Stimulated activated effector memory CD8-positive, alpha-beta T cell treated with anti-CD3 and anti-CD28 coated beads, Interleukin-12 subunit alpha, Interleukin-12 subunit beta, amount 100 ng/mL, for 72 hours (primary cell): ENCODE measurements around the gene NUDT1.
A peak's percentile ranks its signal among the peaks of the same experiment; 100 is the strongest.

Source experiments
- ATAC-seq: fragments of 150-1000 bp; cut with Tn5 transposase; 2 replicates; pipeline ENCODE4 v1.10.0; 2021
- DNase-seq, 2 donors: peaks; one replicate each; pipeline ENCODE4 v3.0.0; 2021 to 2022; ENCODE audit warnings: low spot score in 2 of 2
- H3K27ac Mint-ChIP-seq: one replicate; pipeline ENCODE4 v1.8.0; 2022; ENCODE audit warnings: mild to moderate bottlenecking, mixed read lengths
- H3K36me3 Mint-ChIP-seq: one replicate; pipeline ENCODE4 v1.8.0; 2022; ENCODE audit warnings: mild to moderate bottlenecking, mixed read lengths
- H3K4me1 Mint-ChIP-seq: one replicate; pipeline ENCODE4 v1.8.0; 2022; ENCODE audit warnings: mixed read lengths
- H3K4me3 Mint-ChIP-seq: one replicate; pipeline ENCODE4 v1.8.0; 2022; ENCODE audit warnings: mild to moderate bottlenecking, mixed read lengths
- H3K9me3 Mint-ChIP-seq: one replicate; pipeline ENCODE4 v1.8.0; 2022; ENCODE audit warnings: mixed read lengths

The NUDT1 gene

DNA sequence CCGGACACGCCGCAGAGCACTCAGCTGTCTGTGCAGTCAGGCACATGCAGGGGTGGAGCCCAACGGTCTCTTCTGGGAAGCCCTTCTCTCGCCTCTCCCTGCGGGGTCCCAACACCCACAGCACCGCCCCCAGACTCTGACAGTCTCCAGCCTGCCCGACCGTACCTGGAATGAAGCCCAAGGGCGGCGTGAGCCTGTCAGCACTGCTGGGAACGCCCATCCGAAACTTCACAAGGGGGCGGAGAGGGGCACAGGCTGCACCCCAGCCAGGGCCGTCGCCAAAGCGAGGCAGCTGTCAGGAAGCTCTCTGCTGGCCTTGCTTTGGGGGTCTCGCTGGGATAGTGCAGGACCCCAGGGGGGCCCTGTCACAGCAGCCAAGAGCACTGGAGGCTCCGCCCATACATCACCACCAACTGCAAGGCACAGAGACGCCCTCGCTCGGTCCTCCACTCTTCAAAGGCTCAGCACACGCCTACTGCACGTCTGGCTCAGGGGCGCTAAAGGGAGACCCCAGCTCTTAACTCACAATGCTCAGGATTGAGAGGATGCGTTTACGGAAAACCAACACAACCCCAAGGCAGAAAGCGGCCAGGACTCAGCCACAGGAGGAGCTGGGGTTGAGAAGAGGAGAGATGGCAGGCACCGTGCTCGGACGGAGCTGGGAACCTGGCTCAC, 40.2 kb upstream of the NUDT1 start:
- Mint-ChIP-seq H3K4me1 (peaks cover 8% of the 10 kb centered on the region), H3K4me3 (no peak overlapping the region), H3K36me3 (peaks cover 16% of the 10 kb centered on the region), H3K27ac (no peak overlapping the region), H3K9me3 (no peaks in the 10 kb centered on the region)
- no peak for ATAC-seq
- DNase-seq: no peak

DNA sequence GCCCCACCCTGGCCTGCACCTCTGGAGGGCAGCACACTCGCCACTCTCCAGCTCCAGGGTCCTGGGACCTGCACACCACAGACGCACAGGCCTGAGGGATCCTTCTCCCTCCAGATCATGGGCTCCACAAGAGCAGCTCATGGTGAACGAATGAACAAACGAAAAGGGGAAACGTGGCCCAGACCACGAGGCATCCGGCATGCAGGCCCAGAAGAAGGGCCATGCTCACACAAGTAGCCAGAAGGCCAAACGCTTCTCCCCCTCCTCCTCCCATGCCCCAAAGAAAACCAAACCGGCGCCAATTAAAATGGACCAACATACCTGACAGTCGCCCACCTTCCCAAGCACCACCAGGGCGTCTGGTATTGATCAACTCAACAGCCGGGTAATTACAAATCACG, 39.7 kb upstream of the NUDT1 start:
- ATAC-seq (no peak), DNase-seq (no peak)
- Mint-ChIP-seq H3K27ac (no peak overlapping the region), H3K4me3 (no peak overlapping the region), H3K9me3 (no peaks in the 10 kb centered on the region), H3K36me3 (peaks cover 21% of the 10 kb centered on the region), H3K4me1 (peaks cover 3% of the 10 kb centered on the region)

DNA sequence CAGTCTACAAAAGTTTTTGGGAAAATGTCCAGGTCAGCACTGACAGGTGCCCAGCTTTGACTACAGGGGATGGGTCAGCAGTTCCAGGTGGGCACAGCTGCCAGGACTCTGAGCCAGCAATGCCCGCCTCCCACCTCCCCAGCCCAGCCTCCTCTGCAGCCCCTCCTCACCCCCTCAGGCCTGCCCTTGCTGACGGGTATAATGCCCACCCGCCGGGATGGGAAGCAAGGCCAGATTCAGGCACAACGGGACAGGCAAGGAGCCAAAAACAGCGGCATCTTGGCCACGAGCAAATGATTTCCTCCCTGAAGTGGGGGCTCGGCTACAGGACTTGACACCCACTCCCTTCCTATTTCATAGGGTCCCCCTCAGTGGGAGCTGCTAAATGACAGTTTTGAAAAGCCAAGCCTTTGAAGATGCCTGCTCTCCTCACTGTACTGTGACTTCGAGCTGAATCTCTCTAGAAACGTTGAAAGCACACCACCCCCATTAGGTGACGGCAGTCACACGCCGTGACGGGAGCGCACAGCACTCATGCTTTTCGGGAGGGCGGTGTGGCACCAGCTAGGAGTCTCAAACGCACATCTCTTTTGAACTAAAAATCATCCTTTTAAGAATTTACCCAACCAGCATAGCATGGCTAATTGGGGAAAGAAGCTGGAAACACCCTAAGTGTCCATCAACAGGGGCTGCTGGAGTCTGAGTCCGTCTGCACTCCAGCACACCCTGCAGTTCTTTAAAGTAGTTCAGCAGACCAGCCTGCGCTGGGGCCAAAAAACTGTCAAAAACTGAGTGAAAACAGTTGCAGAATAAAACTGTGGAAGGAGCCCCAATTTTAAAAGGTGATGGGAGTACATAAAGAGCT, 38.9 kb upstream of the NUDT1 start:
- Mint-ChIP-seq H3K27ac (no peak overlapping the region), H3K4me3 (no peak overlapping the region), H3K4me1 (no peaks in the 10 kb centered on the region), H3K36me3 (peaks cover 25% of the 10 kb centered on the region), H3K9me3 (no peaks in the 10 kb centered on the region)
- DNase-seq (no peak), ATAC-seq (no peak)

DNA sequence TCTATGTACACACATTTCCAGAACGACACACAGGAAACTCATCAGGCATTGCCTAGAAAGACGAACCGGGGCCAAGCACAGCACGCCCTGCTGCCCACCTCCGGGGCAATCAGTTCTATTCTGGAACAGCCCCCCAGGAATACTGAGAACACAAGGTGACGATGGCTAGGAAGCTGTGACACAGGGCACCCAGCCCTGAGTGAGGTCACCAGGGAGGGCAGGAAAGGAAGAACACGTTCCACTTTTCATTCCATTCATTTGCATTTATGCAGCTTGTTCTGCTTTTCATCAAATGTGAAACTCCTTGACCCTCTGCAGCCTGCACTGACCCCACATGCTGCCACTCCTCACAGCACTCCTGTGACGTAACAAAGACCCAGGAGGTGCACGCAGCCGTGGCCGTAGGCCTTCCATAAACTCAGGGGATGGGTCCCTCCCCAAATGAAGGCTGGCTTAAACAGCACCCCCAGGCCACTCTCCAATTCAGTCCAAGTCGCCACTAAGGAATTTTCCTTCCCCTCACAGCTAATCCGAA, 38.2 kb upstream of the NUDT1 start:
- H3K27ac Mint-ChIP-seq: no peak overlapping the region
- H3K9me3 Mint-ChIP-seq: no peaks in the 10 kb centered on the region
- H3K4me3 Mint-ChIP-seq: no peak overlapping the region
- peaks cover 4% of the 10 kb centered on the region for H3K4me1 Mint-ChIP-seq
- H3K36me3 Mint-ChIP-seq: peaks cover 30% of the 10 kb centered on the region
- no peak for DNase-seq
- no peak for ATAC-seq

DNA sequence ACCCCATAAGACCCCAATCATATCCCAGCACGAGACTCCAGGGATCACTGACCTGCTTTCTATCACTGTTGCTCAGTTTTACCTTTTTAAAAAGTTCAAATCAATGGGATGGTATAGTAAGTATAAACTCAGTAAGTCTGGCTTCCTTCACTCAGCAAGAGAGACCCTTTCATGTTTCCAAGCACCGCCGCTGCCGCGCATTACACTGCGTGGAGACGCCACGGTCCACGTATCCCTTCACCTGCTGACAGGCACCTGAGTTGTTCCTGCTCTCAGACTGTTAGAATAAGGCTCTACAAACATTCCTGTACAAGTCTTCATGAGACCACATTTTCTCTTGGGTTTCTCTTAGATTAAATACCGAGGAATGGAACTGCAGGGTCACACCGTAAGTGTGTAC, 37.6 kb upstream of the NUDT1 start:
- Mint-ChIP-seq H3K4me3 (no peak overlapping the region), H3K36me3 (peaks cover 35% of the 10 kb centered on the region), H3K4me1 (peaks cover 9% of the 10 kb centered on the region), H3K27ac (no peak overlapping the region), H3K9me3 (no peaks in the 10 kb centered on the region)
- ATAC-seq: no peak
- DNase-seq: no peak

DNA sequence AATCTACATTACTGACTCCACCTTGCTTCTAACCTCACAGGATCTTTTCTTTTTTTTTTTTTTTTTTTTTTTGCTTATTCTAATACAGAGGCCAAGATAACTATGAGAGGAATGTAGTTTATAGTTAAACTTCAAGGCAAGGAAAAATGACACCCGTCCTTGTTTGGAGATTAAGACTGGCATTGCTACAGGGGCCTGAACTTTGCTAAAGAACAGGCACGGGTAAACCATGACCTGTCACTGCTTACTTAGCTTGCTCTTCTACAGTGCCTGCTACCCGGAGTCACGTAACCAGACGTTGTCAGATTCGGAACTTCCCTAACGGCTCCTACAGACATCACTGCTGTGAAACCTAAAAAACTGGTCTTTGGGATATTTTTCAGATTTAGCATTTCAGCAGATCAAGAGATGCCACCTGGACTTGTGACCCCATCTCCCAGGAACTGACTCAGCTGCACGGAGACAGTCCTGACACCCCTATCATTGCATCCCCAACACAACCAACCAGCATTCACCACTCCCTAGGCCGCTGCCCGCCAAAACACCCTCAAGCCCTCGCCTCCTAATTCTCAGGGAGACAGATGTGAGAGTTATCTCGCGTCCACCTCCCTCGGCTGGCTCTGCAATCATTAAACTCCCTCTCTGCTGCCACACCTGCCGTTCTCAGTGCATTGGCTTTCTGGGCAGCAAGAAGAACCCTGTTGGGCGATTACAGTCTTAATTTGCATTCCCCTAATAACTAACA, 36.8 kb upstream of the NUDT1 start:
- Mint-ChIP-seq H3K27ac (peak overlapping the region; percentile 14), H3K36me3 (peaks cover 35% of the 10 kb centered on the region), H3K9me3 (no peaks in the 10 kb centered on the region), H3K4me1 (peaks cover 9% of the 10 kb centered on the region), H3K4me3 (no peak overlapping the region)
- DNase-seq (no peak), ATAC-seq (no peak)

DNA sequence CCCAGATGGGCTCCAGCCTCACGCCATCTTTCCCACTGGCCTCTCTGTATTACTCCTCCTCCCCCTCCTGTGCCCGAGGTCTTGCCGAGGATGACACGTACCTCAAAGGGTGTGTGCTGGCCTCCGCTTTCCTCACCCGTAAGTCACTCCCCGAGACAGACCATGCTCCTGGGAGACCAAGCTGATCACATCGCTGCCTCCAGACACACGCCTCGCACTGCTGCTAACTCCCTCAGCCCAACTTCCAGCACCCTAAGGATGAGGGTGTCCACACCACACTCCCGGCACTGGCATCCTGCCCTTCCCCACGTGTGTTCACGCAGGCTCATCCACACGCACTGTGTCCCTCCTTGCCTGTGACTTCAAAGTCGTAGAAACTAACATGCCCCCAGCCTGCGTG, 33.3 kb upstream of the NUDT1 start:
- H3K36me3 Mint-ChIP-seq: peaks cover 52% of the 10 kb centered on the region
- no peak for ATAC-seq
- H3K9me3 Mint-ChIP-seq: no peaks in the 10 kb centered on the region
- H3K4me3 Mint-ChIP-seq: no peak overlapping the region
- peak overlapping the region; percentile 57 for H3K27ac Mint-ChIP-seq
- DNase-seq: no peak
- peaks cover 15% of the 10 kb centered on the region for H3K4me1 Mint-ChIP-seq

DNA sequence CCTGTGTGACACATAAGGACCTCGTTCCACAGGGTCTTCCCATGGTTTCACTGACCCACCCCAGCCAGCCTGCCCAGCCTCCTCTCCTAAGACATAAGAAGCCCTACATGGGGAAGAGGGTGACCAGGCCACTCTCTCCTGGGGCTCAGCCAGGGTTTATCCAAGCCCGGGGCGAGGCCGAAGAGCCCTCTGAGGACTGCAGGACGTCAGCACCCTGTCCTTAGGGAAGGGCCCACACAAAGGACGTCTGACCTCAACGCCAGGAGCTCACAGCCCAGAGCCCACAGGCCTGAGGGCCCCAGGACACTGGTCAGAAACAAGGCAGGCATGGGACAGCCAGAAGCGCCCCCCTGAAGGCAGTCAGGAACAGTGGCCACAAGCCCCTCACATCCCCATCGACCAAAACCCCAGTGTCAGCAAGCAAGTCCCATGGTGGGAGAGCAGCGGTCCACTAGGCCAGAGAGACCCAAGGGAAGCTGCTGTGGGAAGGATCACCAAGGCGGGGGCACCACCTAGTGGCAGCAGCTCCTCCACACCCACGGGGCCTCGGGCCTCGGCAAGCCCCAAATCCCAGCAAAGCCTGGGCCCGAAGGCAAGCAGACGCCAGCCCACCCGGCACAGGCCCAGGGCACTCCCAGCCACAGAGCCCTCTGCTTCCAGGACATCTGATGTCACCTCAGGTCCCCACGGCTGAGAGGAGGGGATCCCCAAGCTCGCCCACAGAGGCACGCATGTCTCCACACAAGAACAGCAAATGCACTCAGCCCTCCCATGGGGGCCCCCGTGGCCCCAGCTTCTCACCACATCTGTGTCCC, 32.7 kb upstream of the NUDT1 start:
- Mint-ChIP-seq H3K4me1 (peaks cover 22% of the 10 kb centered on the region), H3K36me3 (peaks cover 58% of the 10 kb centered on the region), H3K4me3 (no peak overlapping the region), H3K9me3 (no peaks in the 10 kb centered on the region), H3K27ac (peak overlapping the region; percentile 57)
- DNase-seq: peak; percentile 25 to 65
- ATAC-seq: peak; percentile 55

DNA sequence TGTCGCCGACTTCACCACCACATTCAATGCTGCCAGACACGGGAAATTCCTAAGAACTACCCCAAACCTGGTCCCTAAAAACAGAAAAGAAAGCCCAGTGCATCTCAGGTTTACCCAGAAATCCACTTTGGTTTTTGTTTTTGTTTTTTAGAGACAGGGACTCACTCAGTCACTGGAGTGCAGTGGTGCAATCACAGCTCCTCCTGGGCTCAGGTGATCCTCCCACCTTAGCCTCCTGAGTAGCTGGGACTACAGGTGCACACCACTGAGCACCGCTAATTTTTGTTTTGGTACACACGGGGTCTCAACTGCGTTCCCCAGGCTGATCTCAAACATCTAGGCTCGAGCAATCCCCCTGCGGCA, 32.1 kb upstream of the NUDT1 start:
- Mint-ChIP-seq H3K4me1 (peaks cover 28% of the 10 kb centered on the region), H3K36me3 (peaks cover 59% of the 10 kb centered on the region), H3K4me3 (no peak overlapping the region), H3K9me3 (no peaks in the 10 kb centered on the region), H3K27ac (peak overlapping the region; percentile 57)
- DNase-seq (no peak), ATAC-seq (no peak)

DNA sequence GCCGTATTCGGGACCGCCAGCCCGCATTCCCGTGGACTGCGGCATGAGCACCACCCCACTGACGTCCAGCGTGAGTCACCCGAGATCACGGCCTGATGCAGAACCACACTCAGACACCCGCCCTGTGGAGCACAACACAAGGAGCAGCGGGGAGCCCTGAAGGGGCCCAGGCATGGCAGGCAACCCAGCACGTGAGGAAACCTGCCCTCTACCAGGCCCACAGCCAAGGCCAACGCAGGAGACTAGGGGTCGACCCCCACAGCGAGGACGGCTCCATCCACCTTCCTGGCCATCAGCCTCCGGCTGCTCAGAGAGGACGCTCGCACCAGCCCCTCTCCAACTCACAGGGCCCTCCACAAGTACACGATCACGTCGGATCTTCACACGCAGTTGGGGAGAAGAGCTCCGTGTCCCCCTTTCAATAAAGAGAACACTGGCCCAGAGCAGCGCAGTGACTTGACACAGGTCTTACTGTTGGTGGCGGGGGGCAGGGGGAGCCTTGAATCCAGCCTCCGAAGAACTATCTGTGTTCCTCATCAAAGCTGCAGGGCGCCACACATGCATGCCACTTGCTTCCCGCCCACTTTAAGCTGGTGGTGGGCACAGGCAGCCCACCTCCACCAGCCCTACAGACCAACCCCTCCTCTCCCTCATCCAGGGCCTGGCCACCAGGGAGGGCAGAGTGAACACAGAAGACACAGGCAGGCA, 31.3 kb upstream of the NUDT1 start:
- Mint-ChIP-seq H3K4me1 (peaks cover 33% of the 10 kb centered on the region), H3K27ac (no peak overlapping the region), H3K36me3 (peaks cover 59% of the 10 kb centered on the region), H3K4me3 (no peak overlapping the region), H3K9me3 (no peaks in the 10 kb centered on the region)
- ATAC-seq: no peak
- no peak for DNase-seq

DNA sequence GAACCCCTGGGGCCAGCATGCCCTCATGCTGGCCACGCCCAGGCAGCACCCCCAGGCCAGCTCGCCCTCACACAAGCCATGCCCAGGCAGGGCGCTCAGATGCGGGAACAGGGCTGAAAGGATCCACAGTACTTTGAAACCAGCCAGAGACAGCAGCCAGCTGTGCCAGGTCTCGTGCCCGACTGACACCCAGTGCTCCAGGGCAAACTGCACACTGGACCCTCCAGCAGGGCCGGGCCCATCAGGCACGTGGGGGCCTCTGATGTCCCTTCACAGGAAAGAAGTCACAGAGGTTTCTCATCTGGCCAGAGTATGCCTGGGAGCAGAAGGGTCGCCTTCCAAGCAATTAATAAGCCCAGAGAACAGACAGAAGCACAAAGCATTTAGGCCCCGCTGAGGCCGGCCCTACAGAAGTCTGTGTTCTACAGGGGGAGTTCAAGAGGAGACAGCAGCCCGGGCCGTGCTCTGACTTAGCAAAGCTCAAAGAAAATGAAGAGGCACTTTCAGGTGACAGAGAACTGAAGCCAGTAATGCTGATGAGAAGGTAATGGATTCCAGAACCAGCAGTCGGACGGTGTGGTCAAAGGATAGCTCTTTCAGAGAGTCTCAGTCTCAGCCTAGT, 30.7 kb upstream of the NUDT1 start:
- no peak for ATAC-seq
- no peak for DNase-seq
- Mint-ChIP-seq H3K4me3 (no peak overlapping the region), H3K4me1 (peaks cover 40% of the 10 kb centered on the region), H3K36me3 (peaks cover 63% of the 10 kb centered on the region), H3K9me3 (no peaks in the 10 kb centered on the region), H3K27ac (no peak overlapping the region)

DNA sequence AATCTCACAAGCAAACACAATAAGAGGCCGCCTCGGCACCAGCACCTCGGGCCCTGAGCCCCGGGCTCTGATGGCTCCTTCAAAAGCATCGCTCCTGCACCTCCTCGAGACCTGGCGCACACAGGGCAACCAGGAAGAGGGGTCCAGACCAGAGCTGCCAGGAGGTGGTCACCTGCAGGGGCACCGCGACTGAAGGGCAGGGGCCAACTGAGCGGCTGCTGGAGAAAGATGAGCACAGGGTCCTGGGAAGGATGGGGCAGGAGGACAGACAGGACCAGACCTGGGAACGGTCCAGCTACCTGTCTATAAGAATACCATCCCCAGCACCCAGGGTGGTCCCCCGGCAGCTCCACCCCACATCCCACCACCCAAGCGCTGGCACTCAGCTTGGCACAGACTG, 30.1 kb upstream of the NUDT1 start:
- peaks cover 66% of the 10 kb centered on the region for H3K36me3 Mint-ChIP-seq
- H3K9me3 Mint-ChIP-seq: no peaks in the 10 kb centered on the region
- no peak overlapping the region for H3K4me3 Mint-ChIP-seq
- ATAC-seq: no peak
- DNase-seq: no peak
- no peak overlapping the region for H3K27ac Mint-ChIP-seq
- H3K4me1 Mint-ChIP-seq: peaks cover 40% of the 10 kb centered on the region

DNA sequence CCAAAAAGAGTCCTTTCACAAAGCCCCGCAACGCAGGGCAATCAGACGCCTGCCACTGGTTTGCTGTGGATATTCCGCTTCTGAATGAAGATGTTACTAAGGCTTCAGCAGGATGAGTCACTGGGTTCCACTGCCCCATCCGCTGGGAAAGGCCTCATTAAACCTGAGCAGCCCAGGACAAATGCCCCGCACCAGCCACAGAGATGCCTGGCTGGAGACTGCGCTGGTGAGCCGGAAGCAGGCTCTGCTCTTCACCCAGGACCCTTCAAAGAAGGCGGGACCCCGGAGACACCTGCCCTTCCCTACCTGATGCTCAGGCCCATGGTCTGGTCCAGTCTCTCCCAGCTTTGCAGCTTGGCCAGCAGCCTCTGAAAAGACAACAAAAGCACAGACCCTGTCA, 29.1 kb upstream of the NUDT1 start:
- H3K4me3 Mint-ChIP-seq: no peak overlapping the region
- H3K4me1 Mint-ChIP-seq: peaks cover 40% of the 10 kb centered on the region
- H3K36me3 Mint-ChIP-seq: peaks cover 68% of the 10 kb centered on the region

More for the DNA sequence above, 29.1 kb upstream of the NUDT1 start:
- DNase-seq: no peak
- Mint-ChIP-seq H3K27ac (no peak overlapping the region), H3K9me3 (no peaks in the 10 kb centered on the region)
- no peak for ATAC-seq
